Natural killer cell (primary cell): ENCODE measurements around the gene ARID1B. TPM values are rescaled to one million over a fixed set of nuclear protein-coding genes. Genes with fewer than 3 reads are reported as not detected.

ENCODE experiments used
- ATAC-seq, 3 donors: fragments of 150-1000 bp in 2 of 3; fragments of 200-7000 bp in 1 of 3; cut with Tn5 transposase; 1 replicate in 1 of 3; 2 replicates in 2 of 3; pipeline ENCODE4 v1.10.0; 2021; ENCODE audit warnings: mild to moderate bottlenecking in 2 of 3, moderate library complexity in 2 of 3
- DNase-seq, 2 donors: peaks; one replicate each; pipeline versions ENCODE4 v3.0.0 to v3.0.0-alpha.2; 2013 to 2021; ENCODE audit warnings: mixed read lengths in 1 of 2
- H3K27ac ChIP-seq: one replicate; pipeline ENCODE4 v1.5.1; 2013; ENCODE audit warnings: mild to moderate bottlenecking, low read length
- H3K27me3 ChIP-seq: one replicate; pipeline ENCODE4 v1.6.1; 2013; ENCODE audit warnings: low read length; ENCODE audit not compliant: control insufficient read depth, insufficient read depth
- H3K36me3 ChIP-seq: one replicate; pipeline ENCODE4 v1.6.1; 2013; ENCODE audit warnings: low read length; ENCODE audit not compliant: control insufficient read depth, insufficient read depth
- H3K4me1 ChIP-seq: one replicate; pipeline ENCODE4 v1.6.1; 2013; ENCODE audit warnings: low read length; ENCODE audit not compliant: control insufficient read depth, insufficient read depth
- H3K4me3 ChIP-seq: one replicate; pipeline ENCODE4 v1.5.1; 2013; ENCODE audit warnings: low read length
- H3K9me3 ChIP-seq: one replicate; pipeline ENCODE4 v1.6.1; 2013; ENCODE audit warnings: low read length; ENCODE audit not compliant: control insufficient read depth, insufficient read depth
- H3K27ac Mint-ChIP-seq, 2 donors: one replicate each; pipeline ENCODE4 v1.8.0; 2022; ENCODE audit warnings: mild to moderate bottlenecking in 2 of 2, mixed read lengths in 2 of 2, moderate library complexity in 1 of 2
- H3K27me3 Mint-ChIP-seq, 2 donors: one replicate each; pipeline ENCODE4 v1.8.0; 2022; ENCODE audit warnings: low read depth in 2 of 2, mixed read lengths in 2 of 2
- H3K36me3 Mint-ChIP-seq: one replicate; pipeline ENCODE4 v1.8.0; 2022; ENCODE audit warnings: mixed read lengths
- H3K4me1 Mint-ChIP-seq, 2 donors: one replicate each; pipeline ENCODE4 v1.8.0; 2022; ENCODE audit warnings: mixed read lengths in 2 of 2
- H3K4me3 Mint-ChIP-seq: one replicate; pipeline ENCODE4 v1.8.0; 2022; ENCODE audit warnings: mild to moderate bottlenecking, moderate library complexity, mixed read lengths
- H3K9me3 Mint-ChIP-seq, 2 donors: one replicate each; pipeline ENCODE4 v1.8.0; 2022; ENCODE audit warnings: mixed read lengths in 2 of 2
- CTCF ChIP-seq: fragments of 200-600 bp; IDR thresholded peaks from one replicate; pipeline ENCODE4 v1.8.0; 2022; ENCODE audit warnings: antibody characterized with exemption
- WGBS: methylation state at CpG from one replicate; pipeline ENCODE4 v1.1.7; 2013; ENCODE audit warnings: missing lambda C conversion rate; ENCODE audit not compliant: insufficient coverage; 5-methylcytosine and 5-hydroxymethylcytosine counted together
- intact Hi-C: fragments of 100-400 bp; cut with micrococcal nuclease; formaldehyde crosslinking; loops from one replicate; pipeline ENCODE4 v1.14.2; 2022
- total RNA-seq, 4 donors: library from RNA; stranded (reverse); fragments of 120-200 nt in 1 of 4; gene quantifications; one replicate each; pipeline versions ENCODE4 v1.2.3 to v1.2.4, GENCODE V29; 2013 to 2022

The ARID1B gene
- total RNA-seq, 3 donors from 2014 or later (not counting 1 experiment from before 2014, with no cell fraction given) = 180 to 201 (median 189) TPM

- DNase-seq (no peak), ATAC-seq (no peak)
- Histone ChIP-seq H3K9me3 (no peaks in the 10 kb centered on the region), H3K27me3 (no peaks in the 10 kb centered on the region), H3K27ac (no peak overlapping the region), H3K36me3 (peaks cover 2% of the 10 kb centered on the region), H3K4me3 (no peak overlapping the region), H3K4me1 (peaks cover 30% of the 10 kb centered on the region)
- no peaks in the 10 kb centered on the region for H3K9me3 Mint-ChIP-seq
- H3K4me3 Mint-ChIP-seq = no peak overlapping the region
- 92% methylated on average over 6 of the region's 6 CpGs for WGBS
- no peak for TF ChIP-seq CTCF
- H3K27me3 Mint-ChIP-seq = no peaks in the 10 kb centered on the region
- H3K4me1 Mint-ChIP-seq = peaks cover 79 to 88% of the 10 kb centered on the region in 2 donors
- peak overlapping the region; percentile 6 to 23 for H3K27ac Mint-ChIP-seq
- intact Hi-C loops = no loop called here
- no peaks in the 10 kb centered on the region for H3K36me3 Mint-ChIP-seq
Measured at GRCh38 chr6:156793200-156793599, 16.0 kb downstream of the ARID1B start.

- peaks cover 2% of the 10 kb centered on the region for H3K36me3 ChIP-seq
- no peak for TF ChIP-seq CTCF
- H3K27me3 Mint-ChIP-seq = no peaks in the 10 kb centered on the region
- H3K4me3 ChIP-seq = no peak overlapping the region
- peak in 1 of 2 donors; percentile 37 for DNase-seq
- no peaks in the 10 kb centered on the region for H3K9me3 Mint-ChIP-seq
- peak overlapping the region; percentile 69 to 77 for H3K27ac Mint-ChIP-seq
- no peak overlapping the region for H3K27ac ChIP-seq
- H3K4me3 Mint-ChIP-seq = no peak overlapping the region
- no peaks in the 10 kb centered on the region for H3K36me3 Mint-ChIP-seq
- H3K4me1 Mint-ChIP-seq = peaks cover 79 to 87% of the 10 kb centered on the region in 2 donors
- H3K4me1 ChIP-seq = peaks cover 27% of the 10 kb centered on the region
- peak in 2 of 3 donors; percentile 71 to 75 for ATAC-seq
- 69% methylated on average over 13 of the region's 14 CpGs for WGBS
- no peaks in the 10 kb centered on the region for H3K27me3 ChIP-seq
- H3K9me3 ChIP-seq = no peaks in the 10 kb centered on the region
- intact Hi-C loops = no loop called here
Measured at GRCh38 chr6:156794546-156795354, 17.6 kb downstream of the ARID1B start.

DNA sequence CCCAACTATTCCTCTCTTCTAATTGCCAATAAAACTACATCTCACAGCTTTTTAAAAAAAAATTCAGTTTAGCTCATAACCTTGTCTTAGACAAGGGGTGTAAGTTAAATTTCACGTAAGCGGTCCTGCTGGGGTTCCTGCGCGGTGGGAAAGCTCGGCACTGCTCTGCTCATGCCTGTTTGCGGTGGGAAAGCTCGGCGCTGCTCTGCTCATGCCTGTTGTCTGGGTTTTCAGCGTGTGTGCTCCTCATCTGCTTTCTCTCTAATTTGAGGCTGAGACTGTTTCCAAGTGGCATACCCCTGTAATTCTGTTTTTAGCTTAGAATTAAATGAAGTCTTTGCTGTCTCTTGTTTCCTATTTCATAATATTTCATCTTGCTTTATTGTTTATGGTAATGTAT, 18.6 kb downstream of the ARID1B start:
- peak in 2 of 3 donors; percentile 39 to 52 for ATAC-seq
- H3K4me1 Mint-ChIP-seq = peaks cover 70 to 79% of the 10 kb centered on the region in 2 donors
- H3K27ac Mint-ChIP-seq = peak overlapping the region; percentile 69 to 77
- H3K4me3 Mint-ChIP-seq = peak overlapping the region; percentile 10
- intact Hi-C loops = no loop called here
- no peaks in the 10 kb centered on the region for H3K9me3 ChIP-seq
- peaks cover 27% of the 10 kb centered on the region for H3K4me1 ChIP-seq
- H3K27me3 ChIP-seq = no peaks in the 10 kb centered on the region
- 97% methylated on average over 9 of the region's 9 CpGs for WGBS
- no peak for DNase-seq
- TF ChIP-seq CTCF = no peak
- no peaks in the 10 kb centered on the region for H3K36me3 Mint-ChIP-seq
- no peak overlapping the region for H3K27ac ChIP-seq
- H3K36me3 ChIP-seq = peaks cover 2% of the 10 kb centered on the region
- H3K4me3 ChIP-seq = no peak overlapping the region
- H3K27me3 Mint-ChIP-seq = no peaks in the 10 kb centered on the region
- no peaks in the 10 kb centered on the region for H3K9me3 Mint-ChIP-seq
